Breast epithelium (tissue), 4 donors: ENCODE data around the gene RNF141. TPM values are rescaled to one million over a fixed set of nuclear protein-coding genes. Genes with fewer than 3 reads are reported as not detected.

Experiments
- DNase-seq, 2 donors: peaks; one replicate each; pipeline ENCODE4 v3.0.0-alpha.2; 2019; ENCODE audit warnings: low spot score in 2 of 2
- H3K27ac ChIP-seq, 2 donors: fragments of 200-600 bp; sonication (generic) in 1 of 2; one replicate each; pipeline ENCODE4 v1.5.1; 2016 to 2019; ENCODE audit warnings: mild to moderate bottlenecking in 1 of 2
- H3K27me3 ChIP-seq, 2 donors: fragments of 200-600 bp; sonication (generic) in 1 of 2; one replicate each; pipeline versions ENCODE4 v1.5.1 to v1.6.0; 2017 to 2019; ENCODE audit warnings: control low read depth in 1 of 2, mild to moderate bottlenecking in 1 of 2
- H3K36me3 ChIP-seq: fragments of 200-600 bp; one replicate; pipeline ENCODE4 v1.5.1; 2019
- H3K4me1 ChIP-seq, 2 donors: fragments of 200-600 bp; sonication (generic); one replicate each; pipeline ENCODE4 v1.5.1; 2016 to 2019; ENCODE audit warnings: control low read depth in 1 of 2
- H3K4me3 ChIP-seq, 3 donors: fragments of 200-600 bp; sonication (generic); 1 replicate in 2 of 3; 2 replicates in 1 of 3; pipeline ENCODE4 v1.5.1; 2016 to 2019; ENCODE audit warnings: mild to moderate bottlenecking in 3 of 3, moderate library complexity in 2 of 3
- H3K9me3 ChIP-seq, 2 donors: fragments of 200-600 bp; sonication (generic) in 1 of 2; one replicate each; pipeline ENCODE4 v1.5.1; 2016 to 2019; ENCODE audit warnings: control low read depth in 1 of 2
- POLR2A ChIP-seq: fragments of 450-650 bp; IDR thresholded peaks from one replicate; pipeline ENCODE4 v1.6.1; 2016; ENCODE audit warnings: antibody characterized with exemption, mild to moderate bottlenecking, moderate library complexity
- POLR2AphosphoS5 ChIP-seq, 3 donors: sonication (generic); formaldehyde crosslinking; IDR thresholded peaks; one replicate each; pipeline ENCODE4 v1.6.1; 2017; ENCODE audit warnings: antibody characterized with exemption in 3 of 3
- intact Hi-C: fragments of 100-400 bp; cut with DNase I; formaldehyde crosslinking; loops from one replicate; pipeline ENCODE4 v1.15.1; 2023; ENCODE audit warnings: low total_unique reads
- total RNA-seq, 3 donors: library from RNA; depleted of rRNA; stranded (reverse); fragments of >200 nt; gene quantifications; one replicate each; pipeline ENCODE4 v1.1.0, GENCODE V29; 2016
- TF ChIP-seq, protein P1 (sequence below), 3 donors: fragments of 450-650 bp; IDR thresholded peaks; one replicate each; pipeline ENCODE4 v1.5.1; 2016 to 2017; ENCODE audit warnings: antibody characterized with exemption in 3 of 3, mild to moderate bottlenecking in 3 of 3, moderate library complexity in 3 of 3

The RNF141 gene
- total RNA-seq, 3 donors from 2014 or later = 31.1 to 54.1 (median 45.8) TPM

DNA sequence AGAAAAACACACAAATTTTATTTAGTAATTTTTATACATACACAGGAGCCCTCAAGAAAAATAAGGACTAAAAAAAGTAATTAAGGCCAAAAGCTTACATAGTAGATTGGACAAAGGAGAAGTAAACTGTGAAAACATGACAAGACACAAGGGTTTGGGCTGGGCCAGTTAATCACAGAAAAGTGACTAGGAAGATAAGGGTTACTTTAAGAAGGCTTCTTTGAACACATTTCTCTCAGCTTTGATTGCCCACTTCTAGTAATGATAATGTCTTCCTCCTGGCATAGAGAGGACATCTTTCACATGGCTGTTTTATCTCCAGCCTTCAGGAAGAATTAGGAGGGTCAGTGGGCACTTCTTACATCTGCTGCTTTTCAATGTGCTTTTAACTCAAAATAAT lies 3.4 kb downstream of the RNF141 start:
- intact Hi-C loops = no loop called here
- Histone ChIP-seq H3K27ac (no peak overlapping the region), H3K27me3 (no peaks in the 10 kb centered on the region), H3K4me1 (no peaks in the 10 kb centered on the region), H3K9me3 (no peaks in the 10 kb centered on the region), H3K4me3 (no peak overlapping the region), H3K36me3 (peaks cover 4% of the 10 kb centered on the region)
- no peak for DNase-seq
- no peak for TF ChIP-seq POLR2AphosphoS5 (IDR thresholded peaks at IDR 0.05)

DNA sequence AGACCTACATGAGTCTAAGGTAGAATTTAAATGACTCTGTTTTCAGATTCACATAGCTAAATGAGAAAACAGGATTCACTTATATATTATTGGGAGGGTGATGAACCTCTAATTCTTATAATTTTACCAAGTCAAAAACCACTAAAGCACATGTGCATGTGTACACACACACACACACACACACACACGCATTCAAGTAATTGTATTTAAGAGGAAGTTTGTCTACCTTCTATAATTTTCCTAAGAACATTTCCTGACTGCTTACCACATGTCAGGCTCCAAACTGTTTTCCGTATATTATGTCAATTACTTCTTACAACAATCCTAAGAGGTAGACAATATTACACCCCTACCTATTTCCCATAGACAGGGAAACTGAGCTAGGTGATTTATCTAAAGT lies 6.7 kb downstream of the RNF141 start:
- no peaks in the 10 kb centered on the region for H3K27me3 ChIP-seq
- H3K27ac ChIP-seq = no peak overlapping the region
- intact Hi-C loops = no loop called here
- H3K4me3 ChIP-seq = no peak overlapping the region
- H3K9me3 ChIP-seq = no peaks in the 10 kb centered on the region
- TF ChIP-seq, protein P1, sequence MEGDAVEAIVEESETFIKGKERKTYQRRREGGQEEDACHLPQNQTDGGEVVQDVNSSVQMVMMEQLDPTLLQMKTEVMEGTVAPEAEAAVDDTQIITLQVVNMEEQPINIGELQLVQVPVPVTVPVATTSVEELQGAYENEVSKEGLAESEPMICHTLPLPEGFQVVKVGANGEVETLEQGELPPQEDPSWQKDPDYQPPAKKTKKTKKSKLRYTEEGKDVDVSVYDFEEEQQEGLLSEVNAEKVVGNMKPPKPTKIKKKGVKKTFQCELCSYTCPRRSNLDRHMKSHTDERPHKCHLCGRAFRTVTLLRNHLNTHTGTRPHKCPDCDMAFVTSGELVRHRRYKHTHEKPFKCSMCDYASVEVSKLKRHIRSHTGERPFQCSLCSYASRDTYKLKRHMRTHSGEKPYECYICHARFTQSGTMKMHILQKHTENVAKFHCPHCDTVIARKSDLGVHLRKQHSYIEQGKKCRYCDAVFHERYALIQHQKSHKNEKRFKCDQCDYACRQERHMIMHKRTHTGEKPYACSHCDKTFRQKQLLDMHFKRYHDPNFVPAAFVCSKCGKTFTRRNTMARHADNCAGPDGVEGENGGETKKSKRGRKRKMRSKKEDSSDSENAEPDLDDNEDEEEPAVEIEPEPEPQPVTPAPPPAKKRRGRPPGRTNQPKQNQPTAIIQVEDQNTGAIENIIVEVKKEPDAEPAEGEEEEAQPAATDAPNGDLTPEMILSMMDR (IDR thresholded peaks at IDR 0.05) = no peak
- TF ChIP-seq POLR2AphosphoS5 (IDR thresholded peaks at IDR 0.05) (no peak), POLR2A (no peak)
- no peaks in the 10 kb centered on the region for H3K4me1 ChIP-seq
- H3K36me3 ChIP-seq = peaks cover 4% of the 10 kb centered on the region
- DNase-seq = no peak

DNA sequence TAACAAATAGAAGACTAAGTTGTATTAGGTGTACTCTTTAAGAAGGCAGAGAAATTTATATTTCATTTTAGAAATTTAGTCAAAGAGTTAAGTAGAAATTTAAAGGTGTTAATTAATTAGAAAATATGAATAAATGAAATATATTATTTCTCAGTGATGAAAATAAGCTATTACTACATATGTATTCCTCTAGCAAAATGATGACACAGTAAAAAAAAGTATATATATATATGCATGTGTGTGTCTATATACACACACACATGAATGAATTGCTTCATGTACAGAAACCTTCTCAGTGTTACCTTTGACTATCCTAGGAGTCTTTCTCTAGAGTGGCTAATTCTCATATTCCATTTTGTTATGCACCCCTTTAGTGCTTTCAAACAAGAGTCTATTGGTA lies 7.7 kb downstream of the RNF141 start:
- no peak overlapping the region for H3K4me3 ChIP-seq
- no peak for TF ChIP-seq POLR2A
- TF ChIP-seq, protein P1 (IDR thresholded peaks at IDR 0.05) = no peak
- peaks cover 4% of the 10 kb centered on the region for H3K36me3 ChIP-seq
- DNase-seq = no peak
- no peaks in the 10 kb centered on the region for H3K4me1 ChIP-seq
- H3K27ac ChIP-seq = no peak overlapping the region
- H3K9me3 ChIP-seq = no peaks in the 10 kb centered on the region
- intact Hi-C loops = no loop called here
- H3K27me3 ChIP-seq = no peaks in the 10 kb centered on the region

DNA sequence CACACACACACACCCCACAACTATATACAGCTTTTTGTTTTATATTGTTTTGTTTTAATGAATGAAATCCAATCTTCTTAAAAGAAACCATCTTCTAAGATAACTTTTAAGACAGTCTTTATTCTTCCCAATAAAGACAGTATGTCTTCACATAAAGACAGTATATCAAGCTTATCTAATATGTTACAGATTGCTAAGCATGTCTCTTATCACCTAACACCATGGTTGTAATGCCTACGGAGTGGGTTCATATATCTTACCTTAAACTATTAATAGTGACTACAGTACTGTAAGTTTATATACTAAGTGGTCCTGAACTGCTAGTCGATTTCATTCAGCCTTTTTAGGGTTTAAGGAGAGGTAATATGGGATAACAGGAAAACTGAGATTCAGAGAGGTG lies 8.5 kb downstream of the RNF141 start:
- no peaks in the 10 kb centered on the region for H3K27me3 ChIP-seq
- TF ChIP-seq POLR2A = no peak
- TF ChIP-seq, protein P1 (IDR thresholded peaks at IDR 0.05) = no peak
- no peak for TF ChIP-seq POLR2AphosphoS5 (IDR thresholded peaks at IDR 0.05)
- H3K9me3 ChIP-seq = no peaks in the 10 kb centered on the region

DNA sequence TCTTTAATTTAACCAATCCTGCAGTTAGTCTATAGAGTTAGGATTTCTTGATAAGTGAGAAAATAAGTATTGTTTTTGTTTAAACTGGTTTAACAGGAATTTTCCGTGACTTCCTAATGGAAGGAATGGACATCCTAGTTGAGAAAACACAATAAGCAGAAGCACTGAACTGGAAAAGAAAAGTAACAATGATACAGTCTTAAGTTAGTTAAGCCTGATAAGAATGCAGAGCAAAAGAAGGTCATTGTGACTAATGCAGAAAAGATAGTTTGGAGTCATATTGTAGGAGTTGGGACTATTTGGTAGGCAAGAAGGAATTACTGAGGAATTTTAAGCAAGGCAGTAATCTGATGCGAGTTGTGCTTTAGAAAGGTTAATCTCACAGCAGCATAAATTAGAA lies 11.7 kb downstream of the RNF141 start:
- H3K27me3 ChIP-seq = no peaks in the 10 kb centered on the region
- no peaks in the 10 kb centered on the region for H3K9me3 ChIP-seq
- intact Hi-C loops = no loop called here
- H3K4me1 ChIP-seq = no peaks in the 10 kb centered on the region
- TF ChIP-seq, protein P1 (IDR thresholded peaks at IDR 0.05) = no peak
- TF ChIP-seq POLR2A = no peak
- TF ChIP-seq POLR2AphosphoS5 (IDR thresholded peaks at IDR 0.05) = no peak
- H3K27ac ChIP-seq = no peak overlapping the region
- no peak overlapping the region for H3K4me3 ChIP-seq
- no peak for DNase-seq
- peaks cover 4% of the 10 kb centered on the region for H3K36me3 ChIP-seq

More for the DNA sequence above, 8.5 kb downstream of the RNF141 start:
- Histone ChIP-seq H3K36me3 (peaks cover 4% of the 10 kb centered on the region), H3K27ac (no peak overlapping the region), H3K4me3 (no peak overlapping the region), H3K4me1 (no peaks in the 10 kb centered on the region)
- intact Hi-C loops = no loop called here
- DNase-seq = no peak

DNA sequence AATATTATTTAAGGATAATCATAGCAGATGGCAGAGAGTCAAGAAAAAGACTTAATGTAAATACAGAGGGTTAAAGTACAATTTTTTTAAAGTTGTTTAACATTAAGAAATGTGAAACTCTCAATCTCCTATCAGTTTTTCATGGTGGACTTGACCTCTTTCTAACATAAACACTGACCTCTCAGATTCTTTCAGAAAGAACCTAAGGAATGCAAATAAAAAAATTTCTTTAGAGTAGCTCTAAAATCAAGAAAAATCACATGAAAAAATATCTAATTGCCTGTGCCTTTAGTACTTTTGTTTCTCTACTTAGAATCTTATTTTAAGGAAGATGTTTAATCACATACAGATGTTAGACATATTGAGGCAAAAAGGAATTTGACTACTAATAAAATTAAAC lies 12.9 kb downstream of the RNF141 start:
- Histone ChIP-seq H3K27ac (no peak overlapping the region), H3K27me3 (no peaks in the 10 kb centered on the region), H3K9me3 (no peaks in the 10 kb centered on the region), H3K4me3 (no peak overlapping the region), H3K4me1 (no peaks in the 10 kb centered on the region), H3K36me3 (peaks cover 4% of the 10 kb centered on the region)
- DNase-seq = no peak
- intact Hi-C loops = no loop called here
- TF ChIP-seq POLR2A (no peak), POLR2AphosphoS5 (IDR thresholded peaks at IDR 0.05) (no peak)
- TF ChIP-seq, protein P1 (IDR thresholded peaks at IDR 0.05) = no peak
